SKM-1 treated with dmso at 0.1 percent for 144 hours (cell line): ENCODE data around the gene SRSF3.
A peak's percentile ranks its signal among the peaks of the same experiment; 100 is the strongest.
"Not testable (repeated sequence)": the region's sequence is repeated elsewhere in the genome, so short reads cannot be mapped to it uniquely, and the experiment has no call there.

ENCODE experiments used
- DNase-seq: peaks from one replicate; lab custom pipeline; 2025; ENCODE audit not compliant: unreplicated experiment; lab: John Stamatoyannopoulos, UW

Gene SRSF3

GRCh38 chr6:36642913-36643817, 49.0 kb downstream of the SRSF3 start:
- peak; percentile 16 for DNase-seq

DNA sequence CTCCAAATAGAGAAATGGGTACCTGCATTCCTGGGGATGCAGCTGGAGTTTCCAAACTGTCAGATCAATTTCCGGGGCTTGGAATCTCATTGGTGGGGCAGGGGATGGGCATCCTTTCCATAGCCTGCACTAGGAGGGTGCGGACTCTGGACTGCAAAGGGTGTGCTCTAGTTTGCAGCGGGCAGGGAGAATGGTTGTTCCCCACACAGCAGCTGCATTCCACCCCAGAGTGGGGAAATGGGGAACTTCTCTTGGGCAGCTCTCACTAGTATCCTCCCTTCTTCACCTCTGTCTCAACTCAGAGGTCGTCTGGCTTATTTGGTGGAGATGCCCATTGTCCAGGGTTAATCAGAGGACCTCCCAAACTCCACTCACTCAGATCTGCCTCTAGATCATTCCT, 49.8 kb downstream of the SRSF3 start:
- peak; percentile 51 for DNase-seq

DNA sequence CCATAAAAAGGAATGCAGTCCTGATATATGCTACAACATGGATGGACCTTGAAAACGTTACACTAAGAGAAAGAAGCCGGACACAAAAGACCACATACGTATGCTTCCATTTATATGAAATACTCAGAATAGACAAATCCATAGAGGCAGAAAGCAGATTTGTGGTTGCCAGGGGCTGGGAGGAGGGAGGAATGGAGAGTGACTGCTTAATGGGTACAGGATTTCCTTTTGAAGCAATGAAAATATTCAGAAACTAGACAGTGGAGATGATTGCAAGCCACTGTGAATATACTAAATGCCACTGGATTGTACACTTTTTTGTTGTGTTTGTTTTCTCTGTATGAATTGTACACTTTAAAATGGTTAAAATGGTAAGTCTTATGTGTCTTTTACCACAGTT, 54.9 kb downstream of the SRSF3 start:
- no peak for DNase-seq

GRCh38 chr6:36649701-36650484, 55.7 kb downstream of the SRSF3 start:
- DNase-seq: no peak

- peak; percentile 68 for DNase-seq
Measured at GRCh38 chr6:36650848-36651478, 56.8 kb downstream of the SRSF3 start.

GRCh38 chr6:36651659-36652379, 57.7 kb downstream of the SRSF3 start:
- DNase-seq: no peak

- not testable (repeated sequence) for DNase-seq
Measured at GRCh38 chr6:36654469-36654868, 60.3 kb downstream of the SRSF3 start.
